ENCODE data around the gene TOP1. TPM values are rescaled to one million over a fixed set of nuclear protein-coding genes. Genes with fewer than 3 reads are reported as not detected.

The TOP1 gene
- total RNA-seq, 4 donors from 2014 or later, result 27.6 to 70.6 (median 40.4) TPM

DNA sequence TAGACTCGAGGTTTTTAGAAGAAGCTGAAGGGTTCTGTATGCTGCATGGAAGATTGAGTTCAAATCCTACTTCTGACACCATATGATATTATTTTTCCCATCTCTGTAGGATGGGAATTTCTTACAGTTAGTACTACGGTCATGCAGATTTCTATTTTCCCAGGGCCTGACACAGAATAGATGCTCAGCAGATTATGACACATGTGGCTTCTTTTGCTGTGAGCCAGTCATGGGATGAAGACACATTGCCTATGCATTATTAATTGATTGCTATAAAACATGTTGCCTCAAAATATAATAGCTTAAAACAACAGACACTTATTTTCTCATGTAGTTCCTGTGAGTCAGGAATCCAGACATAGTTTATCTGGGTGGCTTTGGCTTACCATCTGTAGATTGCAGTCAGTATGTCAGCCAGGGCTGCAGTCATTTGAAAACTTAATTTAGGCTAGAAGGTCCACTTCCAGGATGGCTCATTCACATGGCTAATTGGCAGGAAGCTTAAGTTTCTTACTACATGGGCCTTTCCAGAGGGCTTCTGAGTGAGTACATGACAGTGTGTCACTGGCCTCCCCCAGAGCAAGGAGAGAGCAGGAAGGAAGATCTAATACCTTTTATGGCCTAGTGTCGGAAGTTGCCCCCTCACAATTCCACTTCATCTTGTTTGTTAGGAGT lies 29.5 kb downstream of the TOP1 start:
- ATAC-seq (ENCODE audit: low FRiP score) (peak; percentile 70), DNase-seq (ENCODE audit: low spot score) (no peak)
- TF ChIP-seq, protein P1, sequence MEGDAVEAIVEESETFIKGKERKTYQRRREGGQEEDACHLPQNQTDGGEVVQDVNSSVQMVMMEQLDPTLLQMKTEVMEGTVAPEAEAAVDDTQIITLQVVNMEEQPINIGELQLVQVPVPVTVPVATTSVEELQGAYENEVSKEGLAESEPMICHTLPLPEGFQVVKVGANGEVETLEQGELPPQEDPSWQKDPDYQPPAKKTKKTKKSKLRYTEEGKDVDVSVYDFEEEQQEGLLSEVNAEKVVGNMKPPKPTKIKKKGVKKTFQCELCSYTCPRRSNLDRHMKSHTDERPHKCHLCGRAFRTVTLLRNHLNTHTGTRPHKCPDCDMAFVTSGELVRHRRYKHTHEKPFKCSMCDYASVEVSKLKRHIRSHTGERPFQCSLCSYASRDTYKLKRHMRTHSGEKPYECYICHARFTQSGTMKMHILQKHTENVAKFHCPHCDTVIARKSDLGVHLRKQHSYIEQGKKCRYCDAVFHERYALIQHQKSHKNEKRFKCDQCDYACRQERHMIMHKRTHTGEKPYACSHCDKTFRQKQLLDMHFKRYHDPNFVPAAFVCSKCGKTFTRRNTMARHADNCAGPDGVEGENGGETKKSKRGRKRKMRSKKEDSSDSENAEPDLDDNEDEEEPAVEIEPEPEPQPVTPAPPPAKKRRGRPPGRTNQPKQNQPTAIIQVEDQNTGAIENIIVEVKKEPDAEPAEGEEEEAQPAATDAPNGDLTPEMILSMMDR (IDR thresholded peaks at IDR 0.05), result no peak

DNA sequence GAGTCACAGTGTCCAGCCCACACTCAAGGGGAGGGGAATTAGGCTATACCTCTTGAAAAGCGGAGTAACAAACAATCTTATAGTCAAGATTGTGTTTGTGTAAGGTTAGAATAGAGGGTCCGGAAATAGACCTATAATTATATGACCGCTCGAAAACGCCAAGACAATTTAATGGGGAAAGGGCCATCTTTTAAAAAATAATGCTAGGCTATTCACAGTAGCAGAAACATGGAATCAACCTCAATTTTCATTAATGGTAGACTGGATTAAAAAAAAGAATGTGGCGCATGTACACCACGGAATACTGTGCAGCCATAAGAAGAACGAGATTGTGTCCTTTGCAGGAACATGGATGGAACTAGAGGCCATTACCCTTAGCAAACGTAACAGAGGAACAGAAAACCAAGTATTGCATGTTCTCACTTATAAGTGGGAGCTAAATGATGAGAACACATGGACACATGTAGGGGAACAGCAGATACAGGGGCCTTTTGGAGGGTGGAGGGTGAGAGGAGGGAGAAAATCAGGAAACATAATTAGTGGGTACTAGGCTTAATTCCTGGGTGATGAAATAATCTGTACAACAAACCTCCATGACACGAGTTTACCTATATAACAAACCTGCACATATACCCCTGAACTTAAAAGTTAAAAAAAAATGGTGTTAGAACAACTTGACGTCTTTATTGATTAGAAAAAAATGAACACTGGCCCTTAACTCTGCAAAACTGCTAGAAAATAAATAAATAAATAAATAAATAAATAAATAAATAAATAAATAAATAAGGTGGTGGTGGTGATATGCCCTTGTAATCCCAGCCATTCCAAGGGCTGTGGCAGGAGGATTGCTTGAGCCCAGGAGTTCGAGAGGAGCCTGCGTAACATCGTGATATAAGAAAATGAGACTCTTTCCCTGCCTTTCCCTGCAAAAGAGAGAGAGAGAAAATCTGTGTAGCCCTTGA lies 30.3 kb downstream of the TOP1 start:
- DNase-seq (ENCODE audit: low spot score), result no peak
- TF ChIP-seq, protein P1 (IDR thresholded peaks at IDR 0.05), result no peak
- no peak for ATAC-seq (ENCODE audit: low FRiP score)

DNA sequence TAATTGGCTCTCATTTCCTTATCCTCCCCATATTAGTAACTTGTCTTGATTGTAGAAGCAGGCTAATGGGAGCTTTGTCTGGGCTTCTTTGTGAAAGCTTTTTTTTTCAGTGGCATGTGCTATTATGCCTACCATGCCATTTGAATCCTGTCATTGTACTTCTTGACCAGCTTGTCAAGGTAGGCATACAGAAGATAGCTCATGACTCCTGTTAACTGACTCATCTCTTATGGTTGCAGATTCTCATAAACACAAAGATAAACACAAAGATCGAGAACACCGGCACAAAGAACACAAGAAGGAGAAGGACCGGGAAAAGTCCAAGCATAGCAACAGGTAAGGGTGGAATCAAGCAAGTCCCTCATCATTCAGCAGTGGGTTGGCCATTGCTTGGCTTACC lies 32.5 kb downstream of the TOP1 start:
- no peak for ATAC-seq (ENCODE audit: low FRiP score)
- DNase-seq (ENCODE audit: low spot score), result no peak
- TF ChIP-seq, protein P1 (IDR thresholded peaks at IDR 0.05), result no peak

DNA sequence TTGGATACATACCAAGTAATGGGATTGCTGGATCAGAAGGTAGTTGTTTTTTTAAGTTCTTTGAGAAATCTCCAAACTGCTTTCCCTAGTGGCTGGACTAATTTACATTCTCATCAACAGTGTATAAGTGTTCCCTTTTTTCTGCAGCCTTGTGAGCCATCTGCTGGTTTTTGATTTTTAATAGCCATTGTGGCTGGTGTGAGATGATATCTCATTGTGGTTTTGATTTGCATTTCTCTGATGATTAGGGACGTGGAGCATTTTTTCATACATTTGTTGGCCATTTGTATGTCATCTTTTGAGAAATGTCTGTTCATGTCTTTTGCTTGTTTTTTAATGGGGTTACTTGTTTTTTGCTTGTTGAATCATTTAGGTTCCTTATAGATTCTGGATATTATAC lies 34.8 kb downstream of the TOP1 start:
- DNase-seq (ENCODE audit: low spot score) (no peak), ATAC-seq (ENCODE audit: low FRiP score) (no peak)
- TF ChIP-seq, protein P1 (IDR thresholded peaks at IDR 0.05), result no peak

DNA sequence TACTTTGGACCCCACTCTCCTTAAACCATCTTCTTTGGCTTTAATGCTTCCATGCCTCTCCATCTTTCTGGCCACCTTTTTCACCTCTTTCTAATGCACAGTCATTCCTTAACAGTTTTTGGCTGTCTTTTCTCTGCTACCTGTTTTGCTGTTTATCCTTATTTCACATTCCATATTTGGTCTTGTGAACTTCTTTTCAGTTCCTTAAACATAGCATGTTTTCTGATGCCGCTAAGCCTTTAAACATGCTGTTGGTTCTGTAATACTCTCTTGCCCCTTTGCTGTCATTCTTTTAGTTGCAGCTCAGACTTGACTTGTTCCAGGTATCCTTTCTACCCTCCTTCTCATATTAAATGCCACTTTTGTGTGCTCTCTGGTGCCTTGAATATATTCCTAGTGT lies 35.8 kb downstream of the TOP1 start:
- no peak for ATAC-seq (ENCODE audit: low FRiP score)

DNA sequence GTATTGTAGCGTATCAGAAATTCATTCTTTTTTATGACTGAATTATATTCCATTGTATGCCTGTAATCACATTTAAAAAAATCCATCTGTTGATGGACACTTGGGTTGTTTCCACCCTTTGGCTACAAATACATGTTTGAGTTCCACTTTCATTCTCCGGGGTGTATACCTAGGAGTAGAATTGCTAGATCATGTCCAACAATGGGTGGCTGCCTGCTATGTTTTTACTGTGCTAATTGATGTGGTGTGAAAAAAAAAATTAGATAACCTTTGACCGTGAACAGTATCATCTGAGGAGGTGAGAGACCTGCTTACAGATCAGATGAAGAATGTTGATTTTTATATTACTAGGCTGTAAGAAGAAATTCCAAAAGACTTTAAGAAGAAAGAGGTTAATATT lies 37.1 kb downstream of the TOP1 start:
- ATAC-seq (ENCODE audit: low FRiP score), result no peak
- no peak for DNase-seq (ENCODE audit: low spot score)
- TF ChIP-seq, protein P1 (IDR thresholded peaks at IDR 0.05), result no peak

More for the DNA sequence above, 35.8 kb downstream of the TOP1 start:
- DNase-seq (ENCODE audit: low spot score), result no peak
- TF ChIP-seq, protein P1 (IDR thresholded peaks at IDR 0.05), result no peak

All from omental fat pad (tissue), 4 donors.